Astrocyte of the cerebellum (primary cell): Measurements from ENCODE around the gene TGIF1.
"Not testable (repeated sequence)": the region's sequence is repeated elsewhere in the genome, so short reads cannot be mapped to it uniquely, and the experiment has no call there.

Experiments
- DNase-seq: peaks from one replicate; pipeline ENCODE4 v3.0.0-alpha.2; 2011; ENCODE audit warnings: low read depth
- H3K4me3 ChIP-seq: 2 replicates; pipeline ENCODE4 v1.5.1; 2011; ENCODE audit warnings: mild to moderate bottlenecking, low read depth, low read length, moderate library complexity
- in situ Hi-C: cut with HindIII; loops from 2 replicates; pipeline ENCODE4 v1.10.0; 2017; ENCODE audit warnings: low sequenced_read_pairs
- TF ChIP-seq, protein P1 (sequence below): IDR thresholded peaks from 2 replicates; pipeline ENCODE4 v1.5.1; 2012; ENCODE audit warnings: low read length, low read depth, moderate library complexity, mild to moderate bottlenecking; ENCODE audit errors: missing control alignments

TGIF1 gene

GRCh38 chr18:3471141-3471648 is 21.2 kb downstream of the TGIF1 start:
- TF ChIP-seq, protein P1, sequence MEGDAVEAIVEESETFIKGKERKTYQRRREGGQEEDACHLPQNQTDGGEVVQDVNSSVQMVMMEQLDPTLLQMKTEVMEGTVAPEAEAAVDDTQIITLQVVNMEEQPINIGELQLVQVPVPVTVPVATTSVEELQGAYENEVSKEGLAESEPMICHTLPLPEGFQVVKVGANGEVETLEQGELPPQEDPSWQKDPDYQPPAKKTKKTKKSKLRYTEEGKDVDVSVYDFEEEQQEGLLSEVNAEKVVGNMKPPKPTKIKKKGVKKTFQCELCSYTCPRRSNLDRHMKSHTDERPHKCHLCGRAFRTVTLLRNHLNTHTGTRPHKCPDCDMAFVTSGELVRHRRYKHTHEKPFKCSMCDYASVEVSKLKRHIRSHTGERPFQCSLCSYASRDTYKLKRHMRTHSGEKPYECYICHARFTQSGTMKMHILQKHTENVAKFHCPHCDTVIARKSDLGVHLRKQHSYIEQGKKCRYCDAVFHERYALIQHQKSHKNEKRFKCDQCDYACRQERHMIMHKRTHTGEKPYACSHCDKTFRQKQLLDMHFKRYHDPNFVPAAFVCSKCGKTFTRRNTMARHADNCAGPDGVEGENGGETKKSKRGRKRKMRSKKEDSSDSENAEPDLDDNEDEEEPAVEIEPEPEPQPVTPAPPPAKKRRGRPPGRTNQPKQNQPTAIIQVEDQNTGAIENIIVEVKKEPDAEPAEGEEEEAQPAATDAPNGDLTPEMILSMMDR = no peak
- no peak overlapping the region for H3K4me3 ChIP-seq
- no peak for DNase-seq
- in situ Hi-C loops = no loop called here

- DNase-seq, in situ Hi-C loops, H3K4me3 ChIP-seq: not testable (repeated sequence)
Measured at GRCh38 chr18:3472121-3472520, 22.1 kb downstream of the TGIF1 start.

DNA sequence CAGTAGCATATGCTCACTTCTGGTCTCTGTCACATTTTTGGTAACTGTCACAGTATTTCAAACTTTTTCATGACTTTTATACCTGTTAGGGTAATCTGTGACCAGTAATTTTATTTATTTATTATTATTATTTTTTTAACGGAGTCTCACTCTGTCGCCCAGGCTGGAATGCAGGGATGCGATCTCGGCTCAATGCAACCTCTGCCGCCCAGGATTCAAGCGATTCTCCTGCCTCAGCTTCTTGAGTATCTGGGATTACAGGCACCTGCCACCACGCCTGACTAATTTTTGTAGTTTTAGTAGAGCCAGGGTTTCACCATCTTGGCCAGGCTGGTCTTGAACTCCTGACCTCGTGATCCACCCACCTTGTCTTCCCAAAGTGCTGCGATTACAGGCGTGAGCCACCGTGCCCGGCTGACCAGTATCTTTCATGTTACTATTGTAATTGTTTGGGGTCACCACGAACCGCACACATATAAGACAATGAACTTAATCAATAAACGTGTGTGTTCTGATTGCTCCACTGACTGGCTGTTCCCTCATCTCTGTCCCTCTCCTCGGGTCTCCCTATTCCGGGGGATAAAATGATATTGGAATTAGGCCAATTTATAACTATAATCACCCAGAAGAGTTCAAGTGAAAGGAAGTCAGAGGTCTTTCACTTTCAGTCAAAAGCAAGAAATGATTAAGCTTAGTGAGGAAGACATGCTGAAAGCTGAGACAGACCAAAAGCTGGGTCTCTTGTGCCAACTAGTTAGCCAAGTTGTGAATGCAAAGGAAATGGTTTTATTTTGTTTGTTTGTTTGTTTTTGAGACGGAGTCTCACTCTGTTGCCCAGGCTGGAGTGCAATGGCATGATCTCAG is 22.9 kb downstream of the TGIF1 start:
- TF ChIP-seq, protein P1 = no peak
- H3K4me3 ChIP-seq = no peak overlapping the region
- in situ Hi-C loops = no loop called here
- DNase-seq = no peak

DNA sequence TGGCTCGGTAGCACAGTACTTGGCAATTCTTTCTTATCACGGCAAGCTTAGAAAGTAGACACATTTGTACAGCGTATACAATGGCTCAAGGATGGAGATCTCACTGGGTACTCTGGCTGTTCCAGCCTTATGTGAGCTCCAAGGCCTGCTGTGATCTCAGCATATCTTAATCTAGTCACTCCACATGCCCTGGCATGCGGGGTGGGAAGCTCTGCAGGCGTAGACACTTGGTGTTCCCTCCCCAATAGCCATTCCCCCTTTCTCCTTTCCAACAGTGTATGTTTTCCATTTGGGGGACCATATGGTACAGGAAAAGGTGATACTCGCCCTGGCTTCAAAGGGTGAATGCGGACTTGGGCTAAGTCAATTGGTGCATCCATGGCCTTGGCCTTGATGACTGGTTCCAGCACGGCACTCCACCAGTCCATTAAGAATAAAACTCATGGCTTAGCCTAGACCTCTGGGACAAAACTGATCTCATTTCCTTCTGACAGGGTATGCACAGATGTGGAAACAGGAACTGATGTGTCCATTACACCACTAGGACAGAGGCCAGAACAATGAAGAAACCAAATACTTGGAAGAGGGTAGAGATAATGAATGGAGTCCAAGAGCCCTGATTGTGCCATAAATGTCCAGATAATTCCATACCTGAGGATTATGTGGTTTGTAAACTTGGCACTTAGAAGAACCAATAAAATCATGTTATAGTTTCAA is 28.4 kb downstream of the TGIF1 start:
- H3K4me3 ChIP-seq = no peak overlapping the region
- TF ChIP-seq, protein P1 = no peak
- in situ Hi-C loops = no loop called here
- DNase-seq = no peak

GRCh38 chr18:3479978-3480509 is 30.1 kb downstream of the TGIF1 start:
- in situ Hi-C loops = no loop called here
- TF ChIP-seq, protein P1 = no peak
- DNase-seq = no peak
- H3K4me3 ChIP-seq = no peak overlapping the region

DNA sequence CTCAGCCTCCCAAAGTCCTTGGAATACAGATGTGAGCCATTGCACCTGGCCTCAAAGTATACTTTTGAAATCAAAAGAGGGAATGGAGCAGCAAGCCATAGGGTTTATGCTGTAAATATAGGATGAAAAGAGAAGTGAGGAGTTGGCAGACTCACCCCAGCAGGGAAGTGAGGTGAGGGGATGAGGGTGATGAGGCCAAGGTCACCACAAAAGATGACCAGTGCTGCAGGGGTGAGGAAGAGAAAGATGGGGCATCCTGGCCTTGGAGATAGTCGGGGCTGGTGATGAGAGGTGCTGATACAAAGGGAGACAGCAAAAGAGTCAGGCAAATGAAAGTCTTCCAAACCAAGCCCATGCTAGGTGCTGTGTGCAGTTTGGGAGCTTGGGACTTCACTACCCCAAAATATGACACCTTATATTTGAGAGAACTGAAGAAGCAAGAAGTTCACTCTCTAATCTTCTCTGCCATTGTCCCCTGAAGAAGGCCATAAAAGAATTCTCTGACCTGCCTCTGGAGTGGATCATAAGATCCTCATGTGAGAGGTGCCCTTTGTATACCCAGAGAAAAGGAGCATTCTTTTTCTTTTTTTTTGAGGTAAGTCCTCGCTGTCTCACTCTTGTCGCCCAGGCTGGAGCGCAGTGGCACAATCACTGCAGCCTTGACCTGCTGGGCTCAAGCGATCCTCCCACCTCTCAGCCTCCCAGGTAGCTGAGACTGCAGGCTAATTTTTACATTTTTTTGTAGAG is 31.0 kb downstream of the TGIF1 start:
- in situ Hi-C loops = no loop called here
- H3K4me3 ChIP-seq = no peak overlapping the region
- no peak for DNase-seq
- TF ChIP-seq, protein P1 = no peak
